ENCODE data around the gene ARID3A. TPM values are rescaled to one million over a fixed set of nuclear protein-coding genes. Genes with fewer than 3 reads are reported as not detected.

The ARID3A gene
- total and polyA plus RNA-seq, 7 donors, result 1.4 to 11.6 (median 3.7) TPM

GRCh38 chr19:952680-953444, 27.0 kb downstream of the ARID3A start:
- Histone ChIP-seq H3K4me1 (peaks cover 0 to 25% (median 19%) of the 10 kb centered on the region in 4 donors), H3K36me3 (no peaks in the 10 kb centered on the region), H3K27ac (no peak overlapping the region), H3K27me3 (no peaks in the 10 kb centered on the region), H3K4me3 (no peak overlapping the region), H3K9me3 (no peaks in the 10 kb centered on the region)
- TF ChIP-seq EP300 (IDR thresholded peaks at IDR 0.05) (no peak), POLR2AphosphoS5 (IDR thresholded peaks at IDR 0.05) (no peak), POLR2A (IDR thresholded peaks at IDR 0.05) (no peak), CTCF (IDR thresholded peaks at IDR 0.05) (no peak)
- WGBS, 2 donors, result 7 to 25% methylated on average over 21 of the region's 21 CpGs
- intact Hi-C loops (cut with DNase I), result no loop called here
- DNase-seq, result no peak

- Histone ChIP-seq H3K27me3 (no peaks in the 10 kb centered on the region), H3K36me3 (no peaks in the 10 kb centered on the region), H3K4me1 (peaks cover 0 to 25% (median 19%) of the 10 kb centered on the region in 4 donors), H3K27ac (no peak overlapping the region), H3K9me3 (no peaks in the 10 kb centered on the region), H3K4me3 (no peak overlapping the region)
- DNase-seq, result no peak
- intact Hi-C loops (cut with DNase I), result no loop called here
- WGBS, 2 donors, result 35 to 49% methylated on average over 33 of the region's 33 CpGs
- TF ChIP-seq EP300 (IDR thresholded peaks at IDR 0.05) (no peak), POLR2AphosphoS5 (IDR thresholded peaks at IDR 0.05) (no peak), POLR2A (IDR thresholded peaks at IDR 0.05) (no peak), CTCF (IDR thresholded peaks at IDR 0.05) (no peak)
Measured at GRCh38 chr19:953445-954271, 27.8 kb downstream of the ARID3A start.

GRCh38 chr19:954272-954671, 28.4 kb downstream of the ARID3A start:
- Histone ChIP-seq H3K27me3 (no peaks in the 10 kb centered on the region), H3K27ac (no peak overlapping the region), H3K4me3 (no peak overlapping the region), H3K4me1 (peaks cover 0 to 25% (median 19%) of the 10 kb centered on the region in 4 donors), H3K36me3 (no peaks in the 10 kb centered on the region), H3K9me3 (no peaks in the 10 kb centered on the region)
- 76 to 81% methylated on average over 14 of the region's 14 CpGs for WGBS, 2 donors
- no peak for TF ChIP-seq POLR2AphosphoS5 (IDR thresholded peaks at IDR 0.05)
- TF ChIP-seq POLR2A (IDR thresholded peaks at IDR 0.05), result no peak
- no peak for TF ChIP-seq CTCF (IDR thresholded peaks at IDR 0.05)
- no peak for TF ChIP-seq EP300 (IDR thresholded peaks at IDR 0.05)
- no peak for DNase-seq
- intact Hi-C loops (cut with DNase I), result no loop called here

GRCh38 chr19:954672-955494, 29.0 kb downstream of the ARID3A start:
- WGBS, 2 donors, result 71 to 83% methylated on average over 43 of the region's 43 CpGs
- H3K4me3 ChIP-seq, result no peak overlapping the region
- intact Hi-C loops (cut with DNase I), result no loop called here

More at GRCh38 chr19:954672-955494, 29.0 kb downstream of the ARID3A start:
- Histone ChIP-seq H3K9me3 (no peaks in the 10 kb centered on the region), H3K4me1 (peaks cover 0 to 25% (median 19%) of the 10 kb centered on the region in 4 donors), H3K27ac (no peak overlapping the region), H3K36me3 (no peaks in the 10 kb centered on the region), H3K27me3 (no peaks in the 10 kb centered on the region)
- TF ChIP-seq POLR2AphosphoS5 (IDR thresholded peaks at IDR 0.05) (no peak), POLR2A (IDR thresholded peaks at IDR 0.05) (no peak), EP300 (IDR thresholded peaks at IDR 0.05) (no peak), CTCF (IDR thresholded peaks at IDR 0.05) (no peak)
- no peak for DNase-seq

Measured in sigmoid colon (tissue), 7 donors.